Loucy (cell line): Measurements from ENCODE around the gene MOXD1.

ENCODE experiments used
- EZH2phosphoT487 ChIP-seq: fragments of 200-600 bp; IDR thresholded peaks from 2 replicates; pipeline ENCODE4 v1.6.1; 2018; ENCODE audit warnings: antibody characterized with exemption, mild to moderate bottlenecking, moderate library complexity, borderline replicate concordance
- TF ChIP-seq, protein P1 (sequence below): fragments of 200-600 bp; sonication (generic); conservative IDR thresholded peaks from 2 replicates; pipeline ENCODE4 v1.5.1; 2014; ENCODE audit warnings: mild to moderate bottlenecking, antibody characterized with exemption, low read length

DNA sequence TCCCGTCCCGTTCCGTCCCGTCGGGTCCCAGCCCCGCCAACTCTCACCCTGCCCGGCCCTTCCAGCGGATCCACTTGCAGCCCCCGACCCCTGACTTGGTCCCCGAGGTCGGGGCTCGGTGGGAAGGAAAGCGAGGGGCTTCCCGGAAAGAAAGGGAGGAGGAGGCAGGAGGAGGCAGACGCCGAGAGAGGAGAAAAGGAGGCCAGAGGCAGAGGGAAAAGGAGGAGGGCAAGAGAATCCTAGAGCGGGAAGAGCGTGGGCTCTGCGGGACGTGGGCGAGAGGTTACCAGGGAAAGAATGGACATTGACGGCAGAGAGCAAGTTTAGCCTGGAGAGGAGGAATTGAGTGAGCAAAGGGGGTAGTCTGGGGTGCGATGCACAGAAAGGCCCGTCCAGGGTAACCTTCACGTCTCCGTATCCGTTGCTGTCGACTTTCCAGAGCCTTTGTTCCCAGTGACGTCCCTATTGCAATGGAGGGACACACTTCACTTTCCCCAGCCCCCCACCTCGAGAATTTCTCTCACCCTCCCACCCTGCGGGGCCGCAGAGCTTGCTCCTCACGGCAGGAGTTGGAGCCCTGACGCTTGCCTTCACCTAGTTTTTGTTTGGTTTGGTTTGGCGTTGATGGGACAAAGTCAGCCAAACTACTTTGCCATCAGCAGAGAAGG lies 477 bp upstream of the MOXD1 start:
- TF ChIP-seq, protein P1, sequence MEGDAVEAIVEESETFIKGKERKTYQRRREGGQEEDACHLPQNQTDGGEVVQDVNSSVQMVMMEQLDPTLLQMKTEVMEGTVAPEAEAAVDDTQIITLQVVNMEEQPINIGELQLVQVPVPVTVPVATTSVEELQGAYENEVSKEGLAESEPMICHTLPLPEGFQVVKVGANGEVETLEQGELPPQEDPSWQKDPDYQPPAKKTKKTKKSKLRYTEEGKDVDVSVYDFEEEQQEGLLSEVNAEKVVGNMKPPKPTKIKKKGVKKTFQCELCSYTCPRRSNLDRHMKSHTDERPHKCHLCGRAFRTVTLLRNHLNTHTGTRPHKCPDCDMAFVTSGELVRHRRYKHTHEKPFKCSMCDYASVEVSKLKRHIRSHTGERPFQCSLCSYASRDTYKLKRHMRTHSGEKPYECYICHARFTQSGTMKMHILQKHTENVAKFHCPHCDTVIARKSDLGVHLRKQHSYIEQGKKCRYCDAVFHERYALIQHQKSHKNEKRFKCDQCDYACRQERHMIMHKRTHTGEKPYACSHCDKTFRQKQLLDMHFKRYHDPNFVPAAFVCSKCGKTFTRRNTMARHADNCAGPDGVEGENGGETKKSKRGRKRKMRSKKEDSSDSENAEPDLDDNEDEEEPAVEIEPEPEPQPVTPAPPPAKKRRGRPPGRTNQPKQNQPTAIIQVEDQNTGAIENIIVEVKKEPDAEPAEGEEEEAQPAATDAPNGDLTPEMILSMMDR = no peak
- TF ChIP-seq EZH2phosphoT487 = no peak
